Fibroblast of skin of back (primary cell): ENCODE results near the gene EDC4.

ENCODE experiments used
- DNase-seq: peaks from one replicate; pipeline ENCODE4 v3.0.0-alpha.2; 2013

EDC4 gene

GRCh38 chr16:67878232-67878631 lies 5.4 kb downstream of the EDC4 start:
- no peak for DNase-seq

- no peak for DNase-seq
Observed at GRCh38 chr16:67878846-67879245, 6.0 kb downstream of the EDC4 start.

- no peak for DNase-seq
Observed at GRCh38 chr16:67879462-67879861, 6.6 kb downstream of the EDC4 start.

GRCh38 chr16:67879936-67880335 lies 7.1 kb downstream of the EDC4 start:
- no peak for DNase-seq

GRCh38 chr16:67880584-67880983 lies 7.7 kb downstream of the EDC4 start:
- DNase-seq, result no peak

- no peak for DNase-seq
Observed at GRCh38 chr16:67881621-67882161, 8.8 kb downstream of the EDC4 start.

DNA sequence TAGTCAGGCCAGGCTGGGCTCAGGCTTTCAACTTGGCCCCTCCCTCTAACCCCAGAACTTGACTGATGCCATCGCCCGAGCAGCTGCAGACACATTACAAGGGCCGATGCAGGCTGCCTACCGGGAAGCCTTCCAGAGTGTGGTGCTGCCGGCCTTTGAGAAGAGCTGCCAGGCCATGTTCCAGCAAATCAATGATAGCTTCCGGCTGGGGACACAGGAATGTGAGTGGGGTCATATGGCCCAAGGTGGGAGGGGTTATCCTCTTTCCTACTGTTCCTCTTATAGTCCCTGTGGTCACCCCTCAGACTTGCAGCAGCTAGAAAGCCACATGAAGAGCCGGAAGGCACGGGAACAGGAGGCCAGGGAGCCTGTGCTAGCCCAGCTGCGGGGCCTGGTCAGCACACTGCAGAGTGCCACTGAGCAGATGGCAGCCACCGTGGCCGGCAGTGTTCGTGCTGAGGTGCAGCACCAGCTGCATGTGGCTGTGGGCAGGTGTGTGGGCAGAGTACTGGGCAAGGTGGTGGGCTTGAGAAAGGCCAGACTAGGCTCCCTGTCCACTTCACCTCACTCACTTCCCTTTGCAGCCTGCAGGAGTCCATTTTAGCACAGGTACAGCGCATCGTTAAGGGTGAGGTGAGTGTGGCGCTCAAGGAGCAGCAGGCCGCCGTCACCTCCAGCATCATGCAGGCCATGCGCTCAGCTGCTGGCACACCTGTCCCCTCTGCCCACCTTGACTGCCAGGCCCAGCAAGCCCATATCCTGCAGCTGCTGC lies 9.7 kb downstream of the EDC4 start:
- no peak for DNase-seq

- no peak for DNase-seq
Observed at GRCh38 chr16:67883146-67883871, 10.5 kb downstream of the EDC4 start.

GRCh38 chr16:67883872-67884261 lies 11.0 kb downstream of the EDC4 start:
- peak; percentile 32 for DNase-seq

GRCh38 chr16:67884684-67885083 lies 11.8 kb downstream of the EDC4 start, which contains the start of gene NRN1L:
Gene NRN1L, plus strand, starts transcription at chr16:67884885. Its CDS starts 19 bp downstream, at chr16:67884904.
- DNase-seq, result peak; percentile 88

DNA sequence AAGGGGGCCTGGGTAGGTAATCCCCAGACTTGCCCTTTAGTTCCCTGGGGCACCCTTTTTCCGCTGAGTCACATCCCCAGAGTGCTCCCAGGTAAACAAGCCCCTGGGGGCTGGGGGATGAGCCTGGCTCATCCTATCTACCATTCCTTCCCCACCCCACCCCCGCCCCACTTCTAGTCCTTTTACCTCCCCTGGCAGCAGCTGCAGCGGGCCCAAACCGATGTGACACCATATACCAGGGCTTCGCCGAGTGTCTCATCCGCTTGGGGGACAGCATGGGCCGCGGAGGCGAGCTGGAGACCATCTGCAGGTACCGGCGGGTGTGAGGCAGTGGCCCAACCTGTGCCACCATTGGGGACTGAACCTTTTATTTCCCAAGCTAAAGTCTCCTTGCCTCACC lies 12.7 kb downstream of the EDC4 start:
- DNase-seq, result no peak

DNA sequence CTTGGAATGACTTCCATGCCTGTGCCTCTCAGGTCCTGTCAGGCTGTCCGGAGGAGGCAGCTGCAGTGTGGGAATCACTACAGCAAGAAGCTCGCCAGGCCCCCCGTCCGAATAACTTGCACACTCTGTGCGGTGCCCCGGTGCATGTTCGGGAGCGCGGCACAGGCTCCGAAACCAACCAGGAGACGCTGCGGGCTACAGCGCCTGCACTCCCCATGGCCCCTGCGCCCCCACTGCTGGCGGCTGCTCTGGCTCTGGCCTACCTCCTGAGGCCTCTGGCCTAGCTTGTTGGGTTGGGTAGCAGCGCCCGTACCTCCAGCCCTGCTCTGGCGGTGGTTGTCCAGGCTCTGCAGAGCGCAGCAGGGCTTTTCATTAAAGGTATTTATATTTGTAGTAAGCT lies 13.1 kb downstream of the EDC4 start:
- DNase-seq, result no peak

- DNase-seq, result no peak
Observed at GRCh38 chr16:67886387-67886786, 13.5 kb downstream of the EDC4 start.

DNA sequence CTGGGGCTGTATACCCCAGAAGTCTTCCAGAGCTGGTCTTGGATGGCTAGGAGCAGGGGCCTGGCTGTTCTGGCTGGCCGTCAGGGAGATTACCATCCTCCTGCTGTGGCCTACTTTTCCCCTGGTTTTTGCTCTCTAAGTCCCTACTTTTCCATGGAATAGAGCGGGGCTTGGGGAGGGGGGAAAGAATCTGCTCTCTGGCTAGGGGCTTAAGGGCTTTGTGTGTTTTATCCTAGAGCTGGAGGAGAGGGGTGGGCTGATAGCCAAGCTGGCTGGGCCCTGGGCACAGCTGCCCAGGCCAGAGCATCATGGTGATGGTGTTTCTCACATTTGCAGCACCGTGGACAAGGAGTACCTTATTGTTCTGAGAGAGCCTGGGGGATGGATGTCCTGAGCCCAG lies 15.5 kb downstream of the EDC4 start:
- no peak for DNase-seq

DNA sequence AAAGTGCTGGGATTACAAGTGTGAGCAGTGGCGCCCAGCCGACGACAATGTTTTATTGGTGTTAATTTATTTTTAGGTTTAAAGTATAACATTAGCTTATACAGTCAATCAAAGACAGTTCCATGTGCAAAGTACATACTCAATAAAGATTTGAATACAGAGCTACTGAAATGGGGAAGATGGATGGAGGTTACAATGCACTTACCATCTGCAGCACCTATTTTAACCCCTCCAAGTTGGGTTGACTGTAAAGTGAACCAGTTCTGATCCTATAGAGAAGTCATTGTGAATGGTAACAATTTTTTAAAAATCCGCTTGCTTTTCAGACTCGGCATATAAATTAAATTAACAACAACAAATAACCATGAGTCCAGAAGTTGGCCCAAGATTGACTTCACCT lies 19.5 kb downstream of the EDC4 start:
- DNase-seq, result no peak

DNA sequence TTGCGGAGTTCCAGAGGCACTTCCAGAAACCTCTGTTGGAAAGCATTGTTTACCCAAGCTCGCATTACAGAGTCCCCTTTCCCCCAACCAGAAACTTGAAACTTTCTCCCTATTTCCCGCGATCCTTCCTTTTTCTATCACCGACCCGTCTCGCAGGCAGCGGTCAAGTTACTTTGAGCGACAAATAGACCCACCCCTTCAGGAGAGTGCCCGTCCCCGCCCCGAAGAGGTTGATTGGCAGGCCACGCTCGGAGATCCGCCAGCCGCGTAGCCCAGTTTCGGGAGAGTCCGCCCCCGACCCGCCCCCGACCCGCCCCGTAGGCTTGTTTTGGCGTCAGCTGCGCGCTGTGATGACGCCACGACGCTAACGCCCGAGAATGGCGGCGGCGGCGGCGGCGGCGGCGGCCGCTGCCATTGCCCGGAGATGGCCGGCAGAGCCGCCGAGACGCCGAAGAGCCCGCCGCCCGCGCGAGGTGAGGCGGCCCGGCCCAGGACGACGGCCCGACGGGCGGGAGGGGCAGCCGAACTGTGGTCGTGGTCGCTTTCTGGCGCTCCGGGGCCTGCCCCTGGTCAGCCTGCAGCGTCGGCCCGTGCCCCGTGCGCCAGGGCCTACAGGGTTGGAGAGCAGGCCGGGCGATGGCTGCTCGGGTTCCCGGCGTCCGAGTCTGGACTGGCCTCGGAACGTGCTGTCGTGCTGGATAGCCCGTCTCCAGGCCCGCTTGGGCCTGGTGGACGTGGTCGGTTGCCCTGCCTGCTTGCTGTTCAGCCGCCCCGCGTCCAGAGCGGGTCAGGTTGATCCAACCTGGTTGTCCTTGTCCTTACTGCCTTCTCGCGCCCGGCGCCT lies 20.3 kb downstream of the EDC4 start, which contains the start of gene PSKH1:
TSS of gene PSKH1 (plus strand) at position 356 of the 844 bp plus-strand sequence. CDS start 15,496 bp downstream, outside the sequence.
- peak; percentile 95 for DNase-seq

GRCh38 chr16:67893743-67894399 lies 21.0 kb downstream of the EDC4 start:
- DNase-seq, result no peak

DNA sequence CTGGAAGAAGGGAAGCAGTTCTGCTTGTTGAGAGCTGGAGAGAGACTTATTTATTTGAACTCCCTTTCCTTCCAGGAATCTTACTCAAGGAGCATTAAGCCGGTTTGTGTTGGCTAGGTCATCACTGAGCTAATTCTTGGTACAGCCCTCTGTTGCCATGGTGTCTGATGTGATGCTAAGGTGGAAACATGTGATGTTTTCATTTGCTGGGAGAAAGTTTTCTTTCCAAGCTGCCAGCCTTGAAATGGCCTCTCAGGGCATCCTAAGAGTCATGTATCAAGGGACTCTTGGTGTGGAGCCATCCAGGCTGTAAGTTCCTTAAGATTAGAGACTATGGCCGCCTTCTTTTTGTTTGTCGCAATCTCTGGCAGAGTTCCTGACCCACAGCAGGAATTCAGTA lies 24.4 kb downstream of the EDC4 start:
- peak; percentile 6 for DNase-seq

DNA sequence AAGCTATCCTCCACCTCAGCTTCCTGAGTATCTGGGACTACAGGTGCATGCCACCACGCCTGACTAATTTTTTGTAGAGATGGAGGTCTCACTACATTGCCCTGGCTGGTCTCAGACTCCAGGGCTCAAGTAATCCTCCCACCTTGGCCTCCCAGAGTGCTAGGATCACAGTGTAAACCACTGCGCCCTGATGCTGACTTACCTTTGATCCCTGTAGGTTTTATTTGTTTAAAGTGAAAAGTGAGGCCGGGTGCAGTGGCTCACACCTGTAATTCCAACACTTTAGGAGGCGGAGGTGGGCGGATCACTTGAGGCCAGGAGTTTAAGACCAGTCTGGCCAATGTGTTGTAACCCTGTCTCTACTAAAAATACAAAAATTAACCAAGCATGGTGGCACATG lies 28.9 kb downstream of the EDC4 start:
- no peak for DNase-seq

GRCh38 chr16:67902831-67903230 lies 30.0 kb downstream of the EDC4 start:
- no peak for DNase-seq

DNA sequence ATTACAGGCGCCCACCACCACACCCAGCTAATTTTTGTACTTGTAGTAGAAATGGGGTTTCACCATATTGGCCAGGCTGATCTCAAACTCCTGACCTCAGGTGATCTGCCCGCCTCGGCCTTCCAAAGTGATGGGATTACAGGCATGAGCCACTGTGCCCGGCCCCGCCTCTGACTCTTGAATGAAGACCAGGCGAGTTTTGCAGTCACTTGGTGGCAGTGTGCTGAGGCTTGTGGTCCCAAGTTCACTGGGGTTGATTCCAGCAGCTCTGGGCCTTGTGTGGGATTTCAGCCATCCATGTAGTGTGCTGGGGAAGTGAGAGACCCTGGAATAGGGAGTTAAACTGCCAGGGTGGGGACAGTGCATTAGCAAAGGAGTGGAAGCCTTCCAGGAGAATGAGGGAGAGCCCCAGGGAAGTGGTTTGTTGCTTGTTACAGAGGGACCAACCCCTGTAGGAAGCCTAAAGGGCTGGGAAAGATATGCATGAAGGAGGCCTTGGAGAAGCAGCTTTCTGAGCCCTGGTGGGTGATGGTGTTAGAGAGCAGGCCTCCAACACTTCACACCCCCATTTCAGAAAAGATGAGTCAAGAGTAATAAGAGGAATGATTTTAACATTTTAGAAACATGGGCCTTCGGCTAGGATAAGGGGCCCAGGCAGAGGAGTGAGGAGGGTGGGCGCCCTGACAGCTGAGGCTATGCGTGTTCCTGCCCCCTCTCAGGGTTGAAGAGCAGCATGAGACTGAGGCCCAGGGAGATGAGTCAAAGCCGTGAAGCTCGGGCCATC lies 34.7 kb downstream of the EDC4 start:
- DNase-seq, result no peak
